ENCODE measurements around the gene CERT1.
"Not testable (repeated sequence)": the region's sequence is repeated elsewhere in the genome, so short reads cannot be mapped to it uniquely, and the experiment has no call there.

CERT1 gene

GRCh38 chr5:75338408-75338807 lies 173.0 kb downstream of the CERT1 start:
- no peak for DNase-seq

GRCh38 chr5:75337366-75338021 lies 173.9 kb downstream of the CERT1 start:
- peak; percentile 24 for DNase-seq

- DNase-seq, result peak; percentile 99
Observed at GRCh38 chr5:75336615-75337336, 174.7 kb downstream of the CERT1 start, which contains the start of gene HMGCR. Gene HMGCR (plus strand): TSS chr5:75337220. CDS start chr5:75342606, 5,386 bp downstream.

GRCh38 chr5:75335952-75336614 lies 175.3 kb downstream of the CERT1 start:
- peak; percentile 68 for DNase-seq

- no peak for DNase-seq
Observed at GRCh38 chr5:75335486-75335885, 175.9 kb downstream of the CERT1 start.

- DNase-seq, result not testable (repeated sequence)
Observed at GRCh38 chr5:75334413-75334812, 177.0 kb downstream of the CERT1 start.

GRCh38 chr5:75333759-75334158 lies 177.7 kb downstream of the CERT1 start:
- not testable (repeated sequence) for DNase-seq

GRCh38 chr5:75331095-75332090 lies 180.0 kb downstream of the CERT1 start:
- DNase-seq, result no peak

- DNase-seq, result no peak
Observed at GRCh38 chr5:75330404-75330803, 181.0 kb downstream of the CERT1 start.
